Naive thymus-derived CD8-positive, alpha-beta T cell (primary cell): ENCODE measurements around the gene NDUFB6. TPM values are rescaled to one million over a fixed set of nuclear protein-coding genes. Genes with fewer than 3 reads are reported as not detected.
A peak's percentile ranks its signal among the peaks of the same experiment; 100 is the strongest.
"Not testable (repeated sequence)": the region's sequence is repeated elsewhere in the genome, so short reads cannot be mapped to it uniquely, and the experiment has no call there.

Source experiments
- ATAC-seq, 2 donors: fragments of 150-1000 bp; cut with Tn5 transposase in 1 of 2; sonication (Bioruptor Pico), chemical (Tn5 transposase) in 1 of 2; 1 replicate in 1 of 2; 2 replicates in 1 of 2; pipeline ENCODE4 v1.10.0; 2021; ENCODE audit warnings: mild to moderate bottlenecking in 2 of 2, moderate library complexity in 2 of 2
- POLR2A ChIA-PET: fragments of 350-600 bp; sonication (Branson Sonifier 250); formaldehyde crosslinking; loops from one replicate; lab custom pipeline; 2021; ENCODE audit warnings: antibody characterized with exemption; lab: Charles Lee
- DNase-seq, 10 donors: peaks; one replicate each; pipeline versions ENCODE4 v3.0.0 to v3.0.0-alpha.2; 2020 to 2022
- H3K27ac Mint-ChIP-seq, 10 donors: one replicate each; pipeline ENCODE4 v1.8.0; 2020 to 2022; ENCODE audit warnings: mild to moderate bottlenecking in 10 of 10, mixed read lengths in 10 of 10, moderate library complexity in 4 of 10, inconsistent platforms in 1 of 10
- H3K27me3 Mint-ChIP-seq, 5 donors: one replicate each; pipeline ENCODE4 v1.8.0; 2021 to 2022; ENCODE audit warnings: mixed read lengths in 5 of 5
- H3K36me3 Mint-ChIP-seq, 3 donors: one replicate each; pipeline ENCODE4 v1.8.0; 2020 to 2022; ENCODE audit warnings: mixed read lengths in 3 of 3, mild to moderate bottlenecking in 2 of 3, inconsistent platforms in 1 of 3
- H3K4me1 Mint-ChIP-seq, 4 donors: one replicate each; pipeline ENCODE4 v1.8.0; 2021 to 2022; ENCODE audit warnings: mixed read lengths in 4 of 4
- H3K4me3 Mint-ChIP-seq, 10 donors: one replicate each; pipeline ENCODE4 v1.8.0; 2020 to 2022; ENCODE audit warnings: mild to moderate bottlenecking in 10 of 10, mixed read lengths in 10 of 10, moderate library complexity in 6 of 10, inconsistent platforms in 1 of 10
- H3K9me3 Mint-ChIP-seq, 9 donors: one replicate each; pipeline ENCODE4 v1.8.0; 2020 to 2022; ENCODE audit warnings: mixed read lengths in 9 of 9, mild to moderate bottlenecking in 3 of 9, inconsistent platforms in 1 of 9, moderate library complexity in 1 of 9
- polyA plus RNA-seq, 3 donors: library from polyadenylated mRNA; unstranded; fragments of 300-500 nt; fragmentation: Illumina TruSeq; gene quantifications; one replicate each; pipeline ENCODE4 v1.2.3, GENCODE V29; 2021
- total RNA-seq, 8 experiments: library from RNA in 2 of 8; stranded (reverse) in 2 of 8; gene quantifications; one replicate each; pipeline ENCODE4 v1.2.3 and lab custom pipeline; 2021 to 2026

NDUFB6 gene
- total and polyA plus RNA-seq, 5 experiments from 2014 or later: 22.5 to 92.7 (median 70.0) TPM

DNA sequence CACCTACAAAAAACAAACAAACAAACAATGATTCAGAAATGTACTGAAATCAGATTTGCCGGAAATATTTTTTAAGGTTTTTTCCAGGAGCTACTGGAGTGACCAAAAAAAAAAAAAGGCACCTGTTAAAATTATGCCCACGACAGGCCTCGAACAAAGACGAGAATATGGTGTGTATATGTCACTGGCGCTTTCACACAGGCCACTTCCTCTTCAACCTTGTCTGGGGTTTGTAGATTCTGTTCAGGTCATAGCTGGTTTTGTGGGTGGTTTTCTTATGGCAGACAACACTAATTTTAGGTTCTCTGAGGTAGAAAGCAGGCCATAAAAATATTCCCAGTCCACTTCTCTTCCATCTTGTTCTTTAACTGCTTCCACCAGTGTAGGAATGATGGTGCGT, 7.0 kb downstream of the NDUFB6 start:
- POLR2A ChIA-PET: no interaction called here
- H3K27me3 Mint-ChIP-seq: no peaks in the 10 kb centered on the region
- no peaks in the 10 kb centered on the region for H3K9me3 Mint-ChIP-seq
- H3K27ac Mint-ChIP-seq: no peak overlapping the region
- ATAC-seq (no peak), DNase-seq (no peak)
- H3K36me3 Mint-ChIP-seq: peaks cover 0 to 70% (median 10%) of the 10 kb centered on the region in 3 donors
- peaks cover 20 to 50% (median 34%) of the 10 kb centered on the region in 4 donors for H3K4me1 Mint-ChIP-seq
- H3K4me3 Mint-ChIP-seq: no peak overlapping the region

DNA sequence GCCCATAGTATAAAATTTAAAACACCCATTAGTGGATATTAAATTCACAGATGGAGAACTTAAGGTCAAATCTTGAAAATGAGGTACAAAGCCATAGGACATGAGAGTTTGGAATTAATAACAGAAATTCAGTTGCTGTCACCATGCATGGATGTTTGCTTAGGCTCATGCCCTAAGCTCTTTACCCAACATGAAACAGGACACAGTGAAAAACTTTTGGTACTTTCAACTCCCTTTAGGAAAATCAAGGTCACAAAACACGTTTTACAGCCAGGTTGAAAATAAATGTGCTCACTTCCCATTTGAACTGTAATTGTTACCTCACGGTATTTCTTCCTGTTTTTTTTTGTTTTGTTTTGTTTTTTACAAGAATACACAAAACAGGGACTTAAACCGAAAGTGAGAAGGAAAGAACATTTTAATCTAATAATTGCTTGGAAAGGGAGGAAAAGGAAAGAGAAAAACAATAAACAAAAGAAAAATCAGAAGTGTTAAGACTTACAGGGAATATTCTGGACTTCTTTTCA, 14.5 kb downstream of the NDUFB6 start:
- peaks cover 24 to 52% (median 46%) of the 10 kb centered on the region in 4 donors for H3K4me1 Mint-ChIP-seq
- H3K4me3 Mint-ChIP-seq: no peak overlapping the region
- peak overlapping the region in 6 of 10 donors; percentile 25 to 77 (median 52) for H3K27ac Mint-ChIP-seq
- no peaks in the 10 kb centered on the region for H3K9me3 Mint-ChIP-seq
- no peak for ATAC-seq
- POLR2A ChIA-PET: interaction anchor here (0.7 kb wide), 1 partner anchor 1070 kb away, joined by 3 read pairs; no protein-coding TSS in a partner anchor
- peaks cover 0 to 37% (median 0%) of the 10 kb centered on the region in 3 donors for H3K36me3 Mint-ChIP-seq
- DNase-seq: no peak
- no peaks in the 10 kb centered on the region for H3K27me3 Mint-ChIP-seq

DNA sequence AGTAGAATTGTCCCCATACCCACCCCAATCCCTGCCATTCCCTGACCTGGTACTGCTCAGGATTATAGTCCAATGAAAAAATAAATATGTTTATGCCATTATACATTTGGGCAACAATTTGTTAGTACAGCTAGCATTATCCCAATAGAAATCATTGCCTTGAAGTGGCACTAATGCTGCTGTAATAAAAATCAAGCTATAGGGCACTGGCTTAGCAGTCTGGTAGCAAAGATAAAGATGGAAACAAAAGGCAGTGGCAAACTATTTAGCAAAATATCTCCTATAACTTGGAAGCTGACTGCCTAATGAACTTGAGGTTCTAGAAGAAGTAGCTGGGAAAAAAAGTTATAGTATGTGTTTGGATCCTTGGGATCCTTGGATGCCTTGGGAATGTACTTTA, 18.4 kb downstream of the NDUFB6 start:
- Mint-ChIP-seq H3K36me3 (peaks cover 0 to 28% (median 0%) of the 10 kb centered on the region in 3 donors), H3K9me3 (no peaks in the 10 kb centered on the region)
- POLR2A ChIA-PET: interaction anchor here (1.8 kb wide), 1 partner anchor 18 kb away, joined by 9 read pairs; the partner anchor contains the start of gene NDUFB6

DNA sequence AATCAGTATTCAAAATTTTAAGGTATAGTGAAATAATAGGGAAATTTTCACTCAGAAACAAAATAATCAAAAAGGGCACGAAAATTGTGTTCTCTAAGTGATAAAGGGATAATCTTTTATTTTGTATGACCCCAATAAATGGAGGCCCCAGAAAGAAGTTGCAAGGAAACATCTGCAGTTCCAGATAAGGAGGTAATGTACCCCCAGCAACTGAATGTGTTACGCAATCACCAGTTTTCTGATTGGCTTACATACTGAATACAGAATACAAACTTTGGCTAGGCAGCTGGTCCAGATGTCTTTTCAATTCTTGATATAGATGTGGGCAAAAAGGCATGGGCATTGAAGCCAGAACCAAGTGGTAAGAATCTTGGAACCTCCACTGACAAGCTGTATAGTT, 18.9 kb downstream of the NDUFB6 start:
- no peaks in the 10 kb centered on the region for H3K27me3 Mint-ChIP-seq
- POLR2A ChIA-PET: interaction anchor here (1.8 kb wide), 1 partner anchor 18 kb away, joined by 9 read pairs; the partner anchor contains the start of gene NDUFB6
- H3K36me3 Mint-ChIP-seq: peaks cover 0 to 24% (median 0%) of the 10 kb centered on the region in 3 donors
- peak overlapping the region in 8 of 10 donors; percentile 1 to 97 (median 50) for H3K27ac Mint-ChIP-seq
- peaks cover 25 to 64% (median 52%) of the 10 kb centered on the region in 4 donors for H3K4me1 Mint-ChIP-seq
- no peak for ATAC-seq
- peak overlapping the region in 7 of 10 donors; percentile 13 to 92 (median 48) for H3K4me3 Mint-ChIP-seq
- no peak for DNase-seq
- H3K9me3 Mint-ChIP-seq: no peaks in the 10 kb centered on the region

More for the DNA sequence above, 18.4 kb downstream of the NDUFB6 start:
- ATAC-seq (no peak), DNase-seq (no peak)
- H3K27me3 Mint-ChIP-seq: no peaks in the 10 kb centered on the region
- peaks cover 29 to 64% (median 52%) of the 10 kb centered on the region in 4 donors for H3K4me1 Mint-ChIP-seq
- H3K27ac Mint-ChIP-seq: peak overlapping the region in 8 of 10 donors; percentile 26 to 97 (median 60)
- no peak overlapping the region for H3K4me3 Mint-ChIP-seq

DNA sequence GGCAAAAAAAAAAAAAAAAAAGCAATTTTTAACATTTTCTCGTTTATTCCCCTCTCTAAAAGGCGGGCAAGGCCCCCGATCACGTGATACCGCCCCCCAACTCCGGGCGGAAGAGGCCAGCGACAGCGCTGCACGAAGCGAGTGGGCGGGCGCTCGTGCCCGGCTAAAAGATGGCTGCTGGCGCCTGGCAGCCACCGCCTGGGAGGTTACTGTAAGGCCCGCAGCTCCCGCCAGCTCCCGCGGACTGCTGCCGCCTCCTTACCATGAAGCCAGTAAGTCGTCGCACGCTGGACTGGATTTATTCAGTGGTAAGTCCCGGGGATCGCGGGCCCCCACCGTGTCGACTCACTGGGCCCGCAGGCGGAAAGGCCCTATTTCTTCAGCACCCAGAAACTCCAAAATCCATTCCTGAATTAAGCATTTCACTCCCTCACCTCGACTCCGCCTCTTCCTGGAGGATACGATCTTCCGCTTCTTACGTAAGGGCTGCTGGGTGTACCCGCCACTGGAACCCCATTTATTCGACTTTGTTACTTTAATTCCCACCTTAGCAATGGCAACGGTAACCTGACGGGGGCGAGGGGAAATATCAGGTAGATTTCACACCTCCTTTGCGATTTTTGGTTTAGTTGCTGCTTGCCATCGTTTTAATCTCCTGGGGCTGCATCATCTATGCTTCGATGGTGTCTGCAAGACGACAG, 20.6 kb downstream of the NDUFB6 start, which contains the start of the genes SMIM27 and TOPORS:
SMIM27 (plus strand) TSS at position 156 of the 701 bp plus-strand sequence; CDS start at position 264, 108 bp downstream.
TOPORS (minus strand) TSS at position 415 of the 701 bp plus-strand sequence; CDS start at position 265, 150 bp downstream.
- POLR2A ChIA-PET: interaction anchor here (0.5 to 4.7 kb wide), 8 partner anchors 11 to 976 kb away, joined by 3 to 57 read pairs (median 4); partner anchors contain the start of genes NDUFB6 and RIGI
- peak; percentile 64 to 67 for ATAC-seq

DNA sequence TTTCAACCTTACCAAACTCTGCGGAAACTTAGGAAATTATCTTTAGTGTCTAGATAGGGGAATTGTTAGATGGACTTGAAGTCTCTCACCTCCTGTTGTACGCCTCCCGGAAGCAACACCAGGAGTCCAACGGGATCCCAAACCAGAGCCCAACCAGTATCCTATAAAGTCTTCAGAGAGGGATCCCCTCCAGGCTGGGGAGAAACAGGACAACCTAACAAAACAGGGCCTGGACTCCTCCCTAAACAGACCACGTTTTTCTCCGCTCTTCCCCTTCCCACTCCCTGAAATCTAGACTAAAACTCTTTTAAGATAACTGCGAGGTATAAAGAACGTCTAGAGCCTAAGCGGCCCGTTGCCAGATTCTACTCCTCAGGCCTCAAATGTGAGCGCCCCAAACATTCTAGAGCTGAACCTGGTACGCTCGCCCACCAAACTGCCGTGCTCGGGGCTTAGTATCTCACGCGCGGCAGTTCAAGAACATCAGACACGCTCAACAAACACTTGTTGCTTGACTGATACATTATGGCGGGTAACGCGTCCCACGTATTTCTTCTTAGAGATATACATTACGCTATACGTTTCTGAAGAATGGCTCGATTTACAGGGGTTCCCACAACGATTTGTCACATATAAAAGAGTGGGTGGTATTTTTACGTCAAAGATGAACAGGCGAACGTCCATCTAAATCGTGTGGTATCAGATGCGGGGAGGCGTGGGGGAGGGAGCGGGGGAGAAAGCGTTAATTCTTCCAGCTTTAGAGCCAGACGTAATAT, 21.5 kb downstream of the NDUFB6 start:
- peak overlapping the region; percentile 92 to 100 (median 98) for H3K4me3 Mint-ChIP-seq
- H3K27ac Mint-ChIP-seq: peak overlapping the region; percentile 95 to 100 (median 99)
- POLR2A ChIA-PET: interaction anchor here (0.5 to 4.7 kb wide), 11 partner anchors 10 to 975 kb away, joined by 3 to 57 read pairs (median 5); partner anchors contain the start of genes ACO1, DNAJA1, NDUFB6 and RIGI
- no peaks in the 10 kb centered on the region for H3K9me3 Mint-ChIP-seq
- DNase-seq (peak; percentile 18 to 75 (median 43)), ATAC-seq (peak; percentile 7 to 21)
- H3K27me3 Mint-ChIP-seq: no peaks in the 10 kb centered on the region
- peaks cover 26 to 69% (median 62%) of the 10 kb centered on the region in 4 donors for H3K4me1 Mint-ChIP-seq
- peaks cover 0 to 15% (median 0%) of the 10 kb centered on the region in 3 donors for H3K36me3 Mint-ChIP-seq

More for the DNA sequence above, 20.6 kb downstream of the NDUFB6 start, which contains the start of the genes SMIM27 and TOPORS:
- Mint-ChIP-seq H3K4me1 (peaks cover 26 to 64% (median 58%) of the 10 kb centered on the region in 4 donors), H3K9me3 (no peaks in the 10 kb centered on the region), H3K4me3 (peak within 1 kb of the TSS; percentile 92 to 100 (median 98)), H3K27ac (peak within 1 kb of the TSS; percentile 95 to 100 (median 99)), H3K36me3 (peaks cover 0 to 14% (median 0%) of the 10 kb centered on the region in 3 donors), H3K27me3 (no peaks in the 10 kb centered on the region)
- peak; percentile 87 to 95 (median 90) for DNase-seq

DNA sequence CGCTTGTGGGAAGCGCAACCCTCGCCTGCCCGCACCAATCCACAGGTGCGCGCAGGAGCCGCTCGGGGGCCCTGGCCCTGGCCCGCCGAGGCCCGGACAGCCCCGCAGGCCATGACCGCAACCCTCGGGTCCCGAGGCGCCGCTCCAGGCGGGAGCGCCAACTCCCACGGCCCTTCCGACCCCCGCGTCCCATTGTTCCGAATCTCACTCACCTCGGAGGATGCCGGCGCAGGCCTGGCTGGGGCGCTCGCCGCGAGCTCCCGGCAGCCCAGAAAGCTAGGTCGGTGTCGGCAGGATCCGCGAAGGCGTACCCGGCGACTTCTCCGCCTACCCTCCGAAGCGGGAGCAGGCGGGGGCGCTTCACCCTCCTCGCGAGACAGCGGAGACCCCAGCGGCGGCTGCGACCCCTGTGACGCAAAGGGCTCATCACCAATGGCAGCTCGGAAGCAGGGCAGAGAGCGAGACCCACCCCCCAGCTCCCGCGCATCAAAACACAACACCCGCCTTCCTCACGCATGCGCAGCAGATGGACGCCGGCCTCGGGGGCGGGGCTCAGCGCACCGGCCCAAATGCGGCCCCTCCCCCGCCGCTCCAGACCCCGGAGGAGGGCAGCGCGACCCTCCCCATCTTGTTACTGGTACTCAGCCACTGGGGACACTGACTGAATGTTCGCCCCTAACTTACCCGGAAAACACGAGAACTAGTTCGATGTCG, 22.2 kb downstream of the NDUFB6 start:
- H3K9me3 Mint-ChIP-seq: no peaks in the 10 kb centered on the region
- H3K27ac Mint-ChIP-seq: peak overlapping the region; percentile 95 to 100 (median 99)
- DNase-seq (peak; percentile 93 to 99 (median 98)), ATAC-seq (peak; percentile 82 to 86)
- H3K27me3 Mint-ChIP-seq: no peaks in the 10 kb centered on the region
- H3K4me1 Mint-ChIP-seq: peaks cover 20 to 68% (median 61%) of the 10 kb centered on the region in 4 donors
- H3K36me3 Mint-ChIP-seq: peaks cover 0 to 8% (median 0%) of the 10 kb centered on the region in 3 donors
- POLR2A ChIA-PET: interaction anchor here (0.6 to 4.7 kb wide), 10 partner anchors 9 to 739 kb away, joined by 3 to 57 read pairs (median 5); partner anchors contain the start of genes ACO1, DNAJA1, NDUFB6 and NFX1
- peak overlapping the region; percentile 92 to 100 (median 98) for H3K4me3 Mint-ChIP-seq

DNA sequence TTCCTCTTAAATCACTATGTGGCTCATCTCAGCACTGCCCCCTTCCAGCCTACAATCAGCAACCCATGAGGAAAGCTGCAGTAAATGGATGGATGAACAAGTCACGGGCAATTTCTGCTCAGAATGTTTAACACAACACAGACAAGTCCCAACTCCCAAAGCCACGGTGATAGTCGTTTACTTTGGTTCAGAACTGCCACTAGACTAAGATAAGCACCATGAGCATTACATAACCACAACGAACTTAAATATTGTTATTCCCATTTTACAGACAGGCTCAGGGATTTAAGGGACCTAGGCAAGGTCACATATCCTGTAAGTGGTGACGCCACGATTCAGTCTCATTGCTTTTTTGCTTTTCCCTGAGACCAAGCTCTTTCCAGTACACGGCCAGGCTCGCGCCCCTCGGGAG, 22.8 kb downstream of the NDUFB6 start:
- Mint-ChIP-seq H3K9me3 (no peaks in the 10 kb centered on the region), H3K27me3 (no peaks in the 10 kb centered on the region), H3K4me1 (peaks cover 20 to 64% (median 59%) of the 10 kb centered on the region in 4 donors), H3K27ac (peak overlapping the region; percentile 81 to 100 (median 94)), H3K4me3 (peak overlapping the region; percentile 89 to 100 (median 98)), H3K36me3 (peaks cover 0 to 5% (median 0%) of the 10 kb centered on the region in 3 donors)
- POLR2A ChIA-PET: interaction anchor here (0.6 to 4.7 kb wide), 10 partner anchors 8 to 740 kb away, joined by 3 to 57 read pairs (median 5); partner anchors contain the start of genes ACO1, DNAJA1, NDUFB6 and NFX1
- no peak for DNase-seq
- no peak for ATAC-seq

DNA sequence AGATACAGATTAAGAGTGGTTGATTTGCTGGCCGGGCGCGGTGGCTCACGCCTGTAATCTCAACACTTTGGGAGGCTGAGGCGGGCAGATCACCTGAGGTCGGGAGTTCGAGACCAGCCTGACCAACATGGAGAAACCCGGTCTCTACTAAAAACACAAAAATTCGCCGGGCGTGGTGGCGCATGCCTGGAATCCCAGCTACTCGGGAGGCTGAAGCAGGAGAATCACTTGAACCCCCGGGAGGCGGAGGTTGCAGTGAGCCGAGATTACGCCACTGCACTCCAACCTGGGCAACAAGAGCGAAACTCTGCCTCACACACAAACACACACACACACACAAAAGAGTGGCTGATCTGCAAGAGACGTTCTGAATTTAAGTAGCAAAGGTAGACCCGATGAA, 24.7 kb downstream of the NDUFB6 start:
- H3K9me3 Mint-ChIP-seq, ATAC-seq, DNase-seq, H3K27ac Mint-ChIP-seq, POLR2A ChIA-PET, H3K27me3 Mint-ChIP-seq: not testable (repeated sequence)
- peaks cover 0 to 15% (median 6%) of the 10 kb centered on the region in 3 donors for H3K36me3 Mint-ChIP-seq
- peaks cover 20 to 58% (median 49%) of the 10 kb centered on the region in 4 donors for H3K4me1 Mint-ChIP-seq
- H3K4me3 Mint-ChIP-seq: peak overlapping the region in 5 of 10 donors; percentile 14 to 98 (median 50)

DNA sequence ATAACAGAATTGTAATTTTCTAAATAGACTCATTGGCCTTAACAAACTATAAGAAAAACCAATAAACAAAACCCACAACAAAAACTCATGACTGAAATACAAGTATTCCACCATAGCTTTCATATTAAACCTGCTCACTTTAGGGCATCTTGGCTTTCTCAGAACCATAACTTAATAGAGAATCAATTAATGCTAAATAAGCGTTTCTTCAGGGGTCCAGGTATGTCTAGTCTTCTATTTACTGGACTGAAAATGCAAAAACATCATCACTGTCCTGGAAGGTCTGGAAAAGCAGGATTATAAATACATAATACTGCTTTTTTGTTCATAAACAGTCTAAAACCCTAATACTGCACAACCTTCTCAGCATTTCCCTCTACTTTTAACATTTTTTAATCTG, 27.1 kb downstream of the NDUFB6 start:
- H3K4me3 Mint-ChIP-seq: no peak overlapping the region
- peak overlapping the region in 1 of 10 donors; percentile 19 for H3K27ac Mint-ChIP-seq
- no peaks in the 10 kb centered on the region for H3K9me3 Mint-ChIP-seq
- no peak for ATAC-seq
- peaks cover 17 to 48% (median 38%) of the 10 kb centered on the region in 4 donors for H3K4me1 Mint-ChIP-seq
- DNase-seq: no peak
- POLR2A ChIA-PET: no interaction called here
- H3K27me3 Mint-ChIP-seq: no peaks in the 10 kb centered on the region
- peaks cover 0 to 33% (median 17%) of the 10 kb centered on the region in 3 donors for H3K36me3 Mint-ChIP-seq

DNA sequence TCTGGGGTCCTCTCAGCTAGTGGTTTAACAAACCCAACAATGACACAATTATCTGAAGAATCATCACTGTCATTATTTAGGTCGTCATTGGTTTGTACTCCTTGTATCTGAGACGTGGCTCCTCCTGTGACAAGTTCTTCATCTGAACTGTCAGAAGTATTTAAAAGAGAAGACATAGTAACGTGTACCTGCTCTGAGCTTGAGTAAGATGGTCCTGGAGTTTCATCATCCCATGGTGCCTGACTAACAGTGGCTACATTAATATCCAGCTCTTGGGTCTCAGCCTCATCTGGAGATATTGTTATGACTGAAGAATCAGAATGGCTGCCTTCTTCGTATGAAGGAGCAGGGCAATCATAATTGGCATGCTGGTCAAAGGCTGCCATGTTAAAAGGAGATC, 29.9 kb downstream of the NDUFB6 start:
- Mint-ChIP-seq H3K4me3 (no peak overlapping the region), H3K9me3 (no peaks in the 10 kb centered on the region), H3K27me3 (no peaks in the 10 kb centered on the region), H3K4me1 (peaks cover 8 to 23% (median 16%) of the 10 kb centered on the region in 4 donors), H3K36me3 (peaks cover 0 to 33% (median 17%) of the 10 kb centered on the region in 3 donors), H3K27ac (peak overlapping the region in 1 of 10 donors; percentile 5)
- DNase-seq: no peak
- no peak for ATAC-seq
- POLR2A ChIA-PET: no interaction called here
